HepG2 (cell line): ENCODE measurements around the gene ASB3.

ENCODE experiments used
- BCL6 ChIP-seq: IDR thresholded peaks from 2 replicates; pipeline ENCODE4 v1.6.1; 2016; ENCODE audit warnings: missing genetic modification reagents, missing compliant biosample characterization
- CTCF ChIP-seq: sonication (generic); formaldehyde crosslinking; IDR thresholded peaks from 2 replicates; pipeline ENCODE4 v1.5.0; 2020; ENCODE audit warnings: mild to moderate bottlenecking, missing genetic modification reagents, moderate library complexity
- FOSL2 ChIP-seq: sonication (generic); formaldehyde crosslinking; IDR thresholded peaks from 2 replicates; pipeline ENCODE4 v1.4.0; 2020; ENCODE audit warnings: missing genetic modification reagents
- SALL1 ChIP-seq: sonication (generic); formaldehyde crosslinking; IDR thresholded peaks from 2 replicates; pipeline ENCODE4 v1.8.0; 2022; ENCODE audit warnings: mild to moderate bottlenecking, missing genetic modification reagents
- ZNF317 ChIP-seq: sonication (generic); formaldehyde crosslinking; IDR thresholded peaks from 2 replicates; pipeline ENCODE4 v1.5.0; 2020; ENCODE audit warnings: mild to moderate bottlenecking, missing genetic modification reagents
- TF ChIP-seq, protein P1 (sequence below): sonication (generic); formaldehyde crosslinking; IDR thresholded peaks from 2 replicates; pipeline ENCODE4 v1.8.1; 2022; ENCODE audit warnings: low read depth, mild to moderate bottlenecking, missing genetic modification reagents

GRCh38 chr2:53827398-53828175, 40.8 kb upstream of the ASB3 start:
- TF ChIP-seq CTCF = no peak
- TF ChIP-seq SALL1 (CRISPR knock-in tag) = no peak
- no peak for TF ChIP-seq FOSL2
- TF ChIP-seq ZNF317 (CRISPR knock-in tag) = no peak
- no peak for TF ChIP-seq BCL6 (CRISPR knock-in tag)
- TF ChIP-seq, protein P1, sequence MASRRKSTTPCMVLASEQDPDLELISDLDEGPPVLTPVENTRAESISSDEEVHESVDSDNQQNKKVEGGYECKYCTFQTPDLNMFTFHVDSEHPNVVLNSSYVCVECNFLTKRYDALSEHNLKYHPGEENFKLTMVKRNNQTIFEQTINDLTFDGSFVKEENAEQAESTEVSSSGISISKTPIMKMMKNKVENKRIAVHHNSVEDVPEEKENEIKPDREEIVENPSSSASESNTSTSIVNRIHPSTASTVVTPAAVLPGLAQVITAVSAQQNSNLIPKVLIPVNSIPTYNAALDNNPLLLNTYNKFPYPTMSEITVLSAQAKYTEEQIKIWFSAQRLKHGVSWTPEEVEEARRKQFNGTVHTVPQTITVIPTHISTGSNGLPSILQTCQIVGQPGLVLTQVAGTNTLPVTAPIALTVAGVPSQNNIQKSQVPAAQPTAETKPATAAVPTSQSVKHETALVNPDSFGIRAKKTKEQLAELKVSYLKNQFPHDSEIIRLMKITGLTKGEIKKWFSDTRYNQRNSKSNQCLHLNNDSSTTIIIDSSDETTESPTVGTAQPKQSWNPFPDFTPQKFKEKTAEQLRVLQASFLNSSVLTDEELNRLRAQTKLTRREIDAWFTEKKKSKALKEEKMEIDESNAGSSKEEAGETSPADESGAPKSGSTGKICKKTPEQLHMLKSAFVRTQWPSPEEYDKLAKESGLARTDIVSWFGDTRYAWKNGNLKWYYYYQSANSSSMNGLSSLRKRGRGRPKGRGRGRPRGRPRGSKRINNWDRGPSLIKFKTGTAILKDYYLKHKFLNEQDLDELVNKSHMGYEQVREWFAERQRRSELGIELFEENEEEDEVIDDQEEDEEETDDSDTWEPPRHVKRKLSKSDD (CRISPR knock-in tag) = no peak
